T-helper 2 cell (primary cell): ENCODE measurements around the gene CBX2.
"Not testable (repeated sequence)": the region's sequence is repeated elsewhere in the genome, so short reads cannot be mapped to it uniquely, and the experiment has no call there.

ENCODE experiments used
- DNase-seq, 5 experiments: peaks; one replicate each; pipeline versions ENCODE4 v3.0.0 to v3.0.0-alpha.2; 2012 to 2022

CBX2 gene

DNA sequence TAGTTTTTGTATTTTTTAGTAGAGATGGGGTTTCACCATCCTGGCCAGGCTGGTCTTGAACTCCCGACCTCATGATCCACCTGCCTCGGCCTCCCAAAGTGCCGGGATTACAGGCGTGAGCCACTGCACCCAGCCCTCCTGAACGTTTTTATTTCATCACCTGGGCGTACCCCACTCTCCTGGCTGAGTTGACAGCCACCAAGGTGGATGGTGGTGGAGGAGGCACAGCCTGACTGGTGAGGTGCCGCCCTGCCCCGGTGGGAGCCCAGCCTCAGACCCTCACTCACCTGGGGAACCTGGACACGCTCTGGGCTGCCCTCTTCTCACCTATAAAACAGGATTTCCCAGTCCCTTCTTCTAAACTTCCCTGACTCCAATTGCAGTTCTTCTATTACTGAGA lies 5.2 kb upstream of the CBX2 start:
- DNase-seq: not testable (repeated sequence)

DNA sequence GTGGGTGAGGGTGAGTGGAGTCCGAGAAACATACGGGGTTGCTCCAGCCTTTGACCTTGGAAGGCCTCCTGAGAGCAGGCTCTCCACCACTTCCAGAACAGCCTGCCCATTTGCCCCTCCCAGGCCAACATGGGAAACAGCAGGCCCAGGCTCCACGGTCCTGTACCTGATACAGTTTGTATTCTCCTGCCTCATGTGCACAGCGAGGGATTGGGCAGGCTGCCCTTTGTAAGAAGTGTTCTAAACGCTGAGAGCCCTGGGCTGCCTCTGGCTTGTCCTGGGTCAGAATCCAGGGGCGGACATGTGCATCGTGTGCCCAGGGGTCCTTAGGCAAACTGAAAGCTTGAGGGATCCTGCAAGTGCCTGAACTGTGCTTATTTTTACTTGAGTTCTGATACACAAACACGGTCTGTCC lies 3.4 kb upstream of the CBX2 start:
- DNase-seq: no peak

DNA sequence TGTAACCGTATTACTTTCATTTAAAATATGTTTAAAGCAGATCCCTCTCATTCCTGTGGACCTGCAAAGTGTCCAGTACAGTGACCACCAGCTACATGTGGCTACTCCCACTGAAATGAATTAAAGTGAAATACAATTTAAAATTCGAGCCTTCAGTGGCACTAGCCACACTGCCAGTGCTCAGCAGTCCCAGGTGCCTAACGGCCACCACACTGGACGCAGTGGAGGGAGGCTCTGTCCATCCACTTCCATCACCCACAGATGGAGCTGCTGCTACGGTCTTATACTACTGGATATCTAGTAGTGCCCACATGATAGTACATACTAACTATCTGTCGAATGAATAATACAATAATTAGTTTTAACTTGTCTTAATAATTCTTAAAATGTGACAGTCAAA lies 2.3 kb upstream of the CBX2 start:
- no peak for DNase-seq

DNA sequence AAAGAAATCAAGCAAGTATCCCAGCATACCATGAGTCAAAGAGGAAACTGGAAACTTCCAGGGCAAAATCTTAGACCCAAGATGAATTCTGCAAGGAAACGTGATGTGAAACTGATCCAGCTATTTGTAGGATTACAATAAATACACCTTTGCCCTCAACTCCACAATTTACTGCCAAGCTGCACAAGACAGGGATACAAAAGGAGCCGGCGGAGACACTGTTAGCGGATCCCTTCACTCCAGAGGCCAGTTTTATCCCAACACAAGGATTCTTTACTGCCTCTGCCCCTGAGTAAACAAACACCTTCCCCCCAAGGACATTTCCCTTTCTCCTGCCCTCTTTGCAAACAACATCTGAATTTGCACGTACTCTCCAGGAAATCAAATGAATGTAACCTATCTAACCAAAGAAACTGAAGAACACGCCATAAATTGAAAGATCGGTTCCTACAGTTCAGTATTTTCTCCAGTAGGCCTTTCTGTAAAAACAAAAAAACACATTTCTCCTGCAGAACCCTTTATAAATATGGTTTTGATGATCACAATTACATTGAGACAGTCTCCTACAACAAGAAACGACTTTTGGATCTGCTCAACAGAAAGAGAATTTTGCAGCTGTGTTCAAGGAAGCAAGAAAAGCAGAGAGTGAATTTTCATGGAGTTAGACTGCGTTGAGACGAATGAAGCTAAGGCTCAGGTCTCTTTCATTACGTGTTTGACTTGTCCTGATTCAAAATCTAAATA lies 1.4 kb upstream of the CBX2 start:
- DNase-seq: no peak

GRCh38 chr17:79777120-79777893 lies 641 bp upstream of the CBX2 start:
- peak in 1 of 5 experiments; percentile 31 for DNase-seq

DNA sequence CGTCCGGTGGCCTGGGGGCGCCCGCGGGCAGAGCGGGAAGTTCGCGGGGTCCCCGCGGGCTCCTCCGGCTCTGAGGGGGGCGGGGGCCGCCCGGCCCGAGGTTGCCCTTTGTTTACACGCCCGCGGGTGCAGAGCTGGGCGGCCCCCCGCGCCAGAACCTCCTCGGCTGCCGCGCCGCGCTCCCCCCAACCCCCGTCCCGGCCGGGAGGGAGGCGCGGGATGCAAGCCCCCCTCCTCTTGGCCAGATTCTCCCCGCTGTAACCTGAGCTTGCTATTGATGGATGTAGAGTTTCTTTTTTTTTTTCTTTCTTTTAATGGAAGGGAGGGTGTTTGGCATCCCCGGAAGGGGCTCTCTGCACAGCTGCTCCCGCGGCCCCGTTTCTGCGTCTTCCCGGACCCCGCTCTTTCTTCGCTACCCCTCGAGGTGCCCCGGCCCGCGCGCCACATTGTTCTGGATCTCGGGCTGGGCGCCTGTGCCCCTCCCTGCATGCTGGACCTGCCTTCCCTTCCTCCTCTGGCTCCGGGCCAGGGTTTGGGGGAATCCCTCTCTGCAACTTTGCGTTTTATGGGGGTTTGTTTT lies 646 bp downstream of the CBX2 start:
- DNase-seq: no peak

DNA sequence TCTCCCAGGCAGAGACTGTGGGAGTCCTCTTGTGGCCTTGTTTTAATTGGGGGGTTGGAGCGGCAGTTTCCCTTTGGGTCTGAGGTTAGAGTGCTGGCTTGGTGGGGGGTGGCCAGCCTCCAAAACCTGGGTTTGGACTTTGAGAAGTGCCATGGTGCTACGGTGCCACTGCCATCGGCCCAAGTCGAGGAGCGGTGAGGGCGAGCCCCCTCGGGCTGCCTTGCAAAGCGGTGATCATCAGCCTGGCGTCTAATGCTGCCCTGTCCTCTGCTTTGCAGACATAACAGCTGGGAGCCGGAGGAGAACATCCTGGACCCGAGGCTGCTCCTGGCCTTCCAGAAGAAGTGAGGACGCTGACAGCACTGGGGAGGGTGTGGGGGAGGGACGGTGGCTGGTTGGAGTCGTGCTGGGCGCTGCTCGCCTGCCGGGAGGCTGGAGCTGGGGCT lies 1.2 kb downstream of the CBX2 start:
- no peak for DNase-seq

DNA sequence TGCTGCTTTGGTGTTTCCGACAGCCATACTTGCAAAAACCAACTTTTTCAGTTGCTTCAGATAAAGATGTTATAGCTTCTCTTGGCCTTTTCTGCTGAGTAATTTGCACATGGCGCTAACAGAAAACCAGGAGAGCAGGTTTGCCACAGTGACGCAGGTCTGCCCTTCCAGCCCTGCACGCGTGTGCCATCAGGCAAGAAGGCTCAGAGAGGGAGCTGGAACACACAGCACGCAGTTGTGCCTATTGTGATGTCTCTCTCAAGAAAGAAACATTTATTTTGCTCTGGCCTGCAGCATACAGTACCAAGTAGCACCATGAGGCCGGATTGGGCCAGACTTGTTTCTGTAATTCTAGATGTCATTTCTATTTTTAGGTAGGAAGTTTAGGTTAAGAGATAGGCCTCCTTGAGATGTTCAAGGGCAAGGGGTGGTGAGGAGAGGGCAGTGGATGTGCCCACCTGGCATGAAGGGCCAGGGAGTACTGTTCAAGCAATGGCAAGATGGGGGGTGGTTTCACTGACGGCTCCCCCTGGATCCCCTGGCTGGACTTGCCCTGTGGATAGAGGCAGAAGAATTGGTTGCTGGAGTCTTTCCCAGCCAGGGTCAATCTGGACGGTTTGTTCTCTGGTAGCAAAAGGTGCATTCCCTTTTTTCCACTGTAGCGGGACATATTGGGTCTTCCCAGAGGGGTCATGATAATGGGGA lies 1.9 kb downstream of the CBX2 start:
- DNase-seq: no peak

DNA sequence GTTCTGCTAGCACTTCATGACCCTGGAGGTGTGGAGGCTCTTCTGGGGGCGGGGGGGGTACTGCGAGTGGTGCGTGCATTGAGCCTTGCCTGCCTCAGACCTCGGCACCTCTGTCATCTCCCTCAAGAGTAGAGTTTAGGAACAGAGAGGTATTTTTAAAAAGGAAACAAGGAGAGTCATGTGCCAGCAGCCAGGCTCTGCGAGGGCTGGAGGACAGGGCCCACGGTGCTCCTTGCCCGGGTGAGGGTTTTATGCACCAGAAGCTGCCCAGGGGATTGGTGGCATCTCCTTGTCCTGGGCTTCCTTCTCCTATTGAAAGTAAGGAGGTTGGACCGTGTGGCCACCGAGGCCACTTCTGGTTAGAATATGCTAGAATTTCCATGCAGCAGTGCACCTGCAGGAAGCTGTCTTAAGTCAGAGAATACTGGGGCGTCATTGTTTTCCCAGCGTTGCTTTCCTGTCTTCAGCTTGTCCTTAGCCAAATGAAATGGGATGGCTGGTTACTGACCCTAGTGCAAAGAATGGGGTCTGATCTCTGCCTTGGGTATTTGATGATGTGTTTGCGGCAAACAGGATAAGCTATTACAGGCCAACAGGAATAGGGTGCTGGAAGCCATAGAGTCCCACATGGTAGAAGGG lies 3.2 kb downstream of the CBX2 start:
- no peak for DNase-seq

- no peak for DNase-seq
Measured at GRCh38 chr17:79781736-79782575, 4.0 kb downstream of the CBX2 start.

GRCh38 chr17:79783891-79784290 lies 5.9 kb downstream of the CBX2 start:
- DNase-seq: no peak

- no peak for DNase-seq
Measured at GRCh38 chr17:79784353-79785016, 6.5 kb downstream of the CBX2 start.

GRCh38 chr17:79785017-79785899 lies 7.3 kb downstream of the CBX2 start:
- no peak for DNase-seq

DNA sequence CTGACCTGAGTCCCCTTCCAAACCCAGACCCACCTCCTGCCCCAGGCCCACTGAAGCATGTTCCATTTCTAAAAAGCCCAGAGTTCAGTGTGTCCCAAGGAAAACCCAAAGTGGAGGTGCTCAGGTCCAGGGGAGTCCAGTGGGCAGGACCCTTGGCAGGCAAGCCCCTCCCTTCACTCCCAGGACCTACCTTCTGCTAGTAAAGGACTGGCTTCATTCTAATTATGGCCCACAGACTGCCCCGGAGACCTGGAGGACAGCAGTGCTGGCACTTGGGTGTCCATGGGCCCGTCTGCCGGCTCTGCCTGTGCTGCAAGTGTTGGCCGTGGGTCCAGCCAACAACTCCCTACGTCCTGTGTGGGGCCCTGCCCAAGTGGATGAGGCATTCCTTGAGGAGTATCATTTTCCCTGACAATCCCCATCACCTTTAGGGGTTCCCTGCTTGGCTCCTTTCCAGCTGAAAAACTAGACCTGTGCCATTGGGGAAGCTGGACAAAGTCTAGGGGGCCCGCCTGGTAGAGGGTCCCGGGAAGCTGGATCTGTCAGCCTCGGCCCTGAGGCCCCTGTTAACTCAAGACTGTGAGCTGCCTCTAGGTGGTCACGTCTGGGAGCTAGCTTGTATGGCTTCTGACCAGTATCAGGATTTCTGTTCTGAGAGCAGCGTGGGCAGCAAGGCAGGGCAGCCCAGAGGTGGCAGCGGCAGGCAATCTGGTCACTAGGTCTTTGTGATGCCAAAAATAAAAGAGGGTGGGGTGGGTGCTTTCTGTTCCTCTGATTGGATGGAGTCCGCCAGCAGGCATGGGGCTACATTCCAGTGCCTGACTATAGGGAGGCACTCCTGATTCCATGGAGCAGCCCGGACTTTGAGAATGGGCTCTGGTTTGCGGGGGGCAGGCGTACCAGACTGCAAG lies 8.2 kb downstream of the CBX2 start:
- DNase-seq: no peak

- DNase-seq: no peak
Measured at GRCh38 chr17:79786930-79787643, 9.1 kb downstream of the CBX2 start.

DNA sequence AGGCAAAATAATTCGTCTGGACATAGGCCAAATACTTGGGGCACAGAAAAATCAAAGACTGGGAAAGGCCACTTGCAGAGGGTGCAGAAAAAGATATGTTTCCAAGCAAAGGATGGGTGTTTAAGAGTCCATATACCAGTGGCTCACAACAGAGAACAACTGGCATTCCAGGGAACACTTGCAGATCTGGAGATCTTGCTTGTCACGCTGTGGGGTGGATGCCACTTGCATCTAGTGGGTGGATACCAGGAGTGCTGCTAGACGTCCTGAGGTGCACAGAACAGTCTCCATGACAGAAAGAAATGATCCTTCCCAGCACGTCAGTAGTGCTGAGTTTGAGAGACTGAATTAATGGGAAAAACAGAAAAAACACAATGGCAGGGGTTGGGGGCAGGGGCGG lies 10.5 kb downstream of the CBX2 start:
- DNase-seq: no peak

GRCh38 chr17:79788989-79789942 lies 11.3 kb downstream of the CBX2 start:
- DNase-seq: no peak
